HEK293 (cell line): ENCODE results near the gene B3GALT5.

ENCODE experiments used
- CTCF ChIA-PET: fragments of 350-600 bp; formaldehyde crosslinking; extraction: SDS; loops from one replicate; lab custom pipeline; 2021; ENCODE audit warnings: antibody characterized with exemption; lab: Yijun Ruan, JAX
- POLR2A ChIA-PET: fragments of 300-600 bp; formaldehyde crosslinking; extraction: SDS; loops from one replicate; lab custom pipeline; 2020; ENCODE audit warnings: antibody characterized with exemption, inconsistent platforms; lab: Yijun Ruan, JAX
- H3K27ac ChIP-seq: fragments of 200-500 bp; sonication (Bioruptor generic); 2 replicates; pipeline ENCODE4 v1.5.1; 2014; ENCODE audit warnings: low read depth, low read length, control low read depth, inconsistent platforms; ENCODE audit errors: extremely low read depth
- H3K36me3 ChIP-seq, 2 experiments: fragments of 200-500 bp in 1 of 2; sonication (Bioruptor generic) in 1 of 2; 1 replicate in 1 of 2; 2 replicates in 1 of 2; pipeline ENCODE4 v1.5.1; 2014 to 2017; ENCODE audit warnings: inconsistent platforms in 2 of 2, low read length in 2 of 2; ENCODE audit not compliant: control insufficient read depth in 2 of 2, insufficient read depth in 1 of 2
- H3K4me1 ChIP-seq: fragments of 200-500 bp; sonication (Bioruptor generic); 2 replicates; pipeline ENCODE4 v1.5.1; 2014; ENCODE audit warnings: mild to moderate bottlenecking, low read length, inconsistent platforms; ENCODE audit not compliant: control insufficient read depth, insufficient read depth
- H3K4me3 ChIP-seq: 2 replicates; pipeline ENCODE4 v1.5.1; 2011; ENCODE audit warnings: low read depth, mild to moderate bottlenecking, control low read depth, low read length, moderate library complexity
- H3K9me3 ChIP-seq: fragments of 200-500 bp; sonication (Bioruptor generic); 2 replicates; pipeline ENCODE4 v1.5.1; 2014; ENCODE audit warnings: low read depth, low read length, inconsistent platforms; ENCODE audit not compliant: control insufficient read depth, insufficient read depth
- EGR2 ChIP-seq: fragments of 450-650 bp; formaldehyde crosslinking; IDR thresholded peaks from 2 replicates; pipeline ENCODE4 v1.5.1; 2016; ENCODE audit warnings: low read depth, missing biosample characterization, missing genetic modification characterization
- FEZF1 ChIP-seq: fragments of 450-650 bp; formaldehyde crosslinking; IDR thresholded peaks from 2 replicates; pipeline ENCODE4 v1.5.1; 2016; ENCODE audit warnings: missing biosample characterization, missing genetic modification characterization
- HOXD13 ChIP-seq: sonication (generic); formaldehyde crosslinking; IDR thresholded peaks from 2 replicates; pipeline ENCODE4 v1.8.0; 2022; ENCODE audit warnings: missing genetic modification reagents, borderline replicate concordance
- PATZ1 ChIP-seq: fragments of 450-650 bp; formaldehyde crosslinking; IDR thresholded peaks from 2 replicates; pipeline ENCODE4 v1.5.1; 2016; ENCODE audit warnings: missing biosample characterization, missing genetic modification characterization
- ZBTB20 ChIP-seq: fragments of 450-650 bp; formaldehyde crosslinking; IDR thresholded peaks from 2 replicates; pipeline ENCODE4 v1.5.1; 2016; ENCODE audit warnings: missing biosample characterization, missing genetic modification characterization
- ZFHX2 ChIP-seq: fragments of 450-650 bp; formaldehyde crosslinking; conservative IDR thresholded peaks from 2 replicates; pipeline ENCODE4 v1.5.1; 2016; ENCODE audit warnings: missing biosample characterization, missing genetic modification characterization
- ZFP37 ChIP-seq: fragments of 450-650 bp; formaldehyde crosslinking; IDR thresholded peaks from 2 replicates; pipeline ENCODE4 v1.5.1; 2016; ENCODE audit warnings: missing biosample characterization, missing genetic modification characterization
- ZNF214 ChIP-seq: fragments of 450-650 bp; formaldehyde crosslinking; IDR thresholded peaks from 2 replicates; pipeline ENCODE4 v1.5.1; 2017; ENCODE audit warnings: missing biosample characterization, mild to moderate bottlenecking, missing genetic modification characterization, borderline replicate concordance
- ZNF302 ChIP-seq: fragments of 450-650 bp; formaldehyde crosslinking; IDR thresholded peaks from 2 replicates; pipeline ENCODE4 v1.5.1; 2016; ENCODE audit warnings: missing biosample characterization, missing genetic modification characterization, low read depth
- ZNF324 ChIP-seq: fragments of 450-650 bp; formaldehyde crosslinking; IDR thresholded peaks from 2 replicates; pipeline ENCODE4 v1.5.1; 2016; ENCODE audit warnings: missing biosample characterization, missing genetic modification characterization
- ZNF416 ChIP-seq: fragments of 450-650 bp; formaldehyde crosslinking; IDR thresholded peaks from 2 replicates; pipeline ENCODE4 v1.5.1; 2016; ENCODE audit warnings: missing biosample characterization, missing genetic modification characterization
- ZNF664 ChIP-seq: fragments of 450-650 bp; formaldehyde crosslinking; IDR thresholded peaks from 2 replicates; pipeline ENCODE4 v1.5.1; 2016; ENCODE audit warnings: missing biosample characterization, missing genetic modification characterization
- ZNF677 ChIP-seq: fragments of 450-650 bp; IDR thresholded peaks from 2 replicates; pipeline ENCODE4 v1.5.0; 2018; ENCODE audit warnings: missing biosample characterization, mild to moderate bottlenecking, missing genetic modification characterization, moderate library complexity
- ZNF785 ChIP-seq: fragments of 450-650 bp; formaldehyde crosslinking; IDR thresholded peaks from 2 replicates; pipeline ENCODE4 v1.5.1; 2016; ENCODE audit warnings: missing biosample characterization, missing genetic modification characterization
- ZSCAN16 ChIP-seq: fragments of 450-650 bp; formaldehyde crosslinking; IDR thresholded peaks from 2 replicates; pipeline ENCODE4 v1.5.1; 2016; ENCODE audit warnings: missing biosample characterization, missing genetic modification characterization
- TF ChIP-seq, protein P1 (sequence below): fragments of 450-650 bp; formaldehyde crosslinking; IDR thresholded peaks from 2 replicates; pipeline ENCODE4 v1.5.1; 2016; ENCODE audit warnings: missing biosample characterization, missing genetic modification characterization, low read depth
- TF ChIP-seq, protein P2 (sequence below): fragments of 450-650 bp; formaldehyde crosslinking; IDR thresholded peaks from 2 replicates; pipeline ENCODE4 v1.5.1; 2016; ENCODE audit warnings: missing biosample characterization, missing genetic modification characterization
- TF ChIP-seq, protein P3 (sequence below): fragments of 450-650 bp; formaldehyde crosslinking; IDR thresholded peaks from 2 replicates; pipeline ENCODE4 v1.5.1; 2016; ENCODE audit warnings: missing biosample characterization, missing genetic modification characterization, borderline replicate concordance
- TF ChIP-seq, protein P4 (sequence below): fragments of 450-650 bp; formaldehyde crosslinking; IDR thresholded peaks from 2 replicates; pipeline ENCODE4 v1.5.1; 2016; ENCODE audit warnings: missing biosample characterization, missing genetic modification characterization
- TF ChIP-seq, protein P5 (sequence below): fragments of 450-650 bp; formaldehyde crosslinking; IDR thresholded peaks from 2 replicates; pipeline ENCODE4 v1.5.1; 2016; ENCODE audit warnings: missing biosample characterization, missing genetic modification characterization

The B3GALT5 gene

DNA sequence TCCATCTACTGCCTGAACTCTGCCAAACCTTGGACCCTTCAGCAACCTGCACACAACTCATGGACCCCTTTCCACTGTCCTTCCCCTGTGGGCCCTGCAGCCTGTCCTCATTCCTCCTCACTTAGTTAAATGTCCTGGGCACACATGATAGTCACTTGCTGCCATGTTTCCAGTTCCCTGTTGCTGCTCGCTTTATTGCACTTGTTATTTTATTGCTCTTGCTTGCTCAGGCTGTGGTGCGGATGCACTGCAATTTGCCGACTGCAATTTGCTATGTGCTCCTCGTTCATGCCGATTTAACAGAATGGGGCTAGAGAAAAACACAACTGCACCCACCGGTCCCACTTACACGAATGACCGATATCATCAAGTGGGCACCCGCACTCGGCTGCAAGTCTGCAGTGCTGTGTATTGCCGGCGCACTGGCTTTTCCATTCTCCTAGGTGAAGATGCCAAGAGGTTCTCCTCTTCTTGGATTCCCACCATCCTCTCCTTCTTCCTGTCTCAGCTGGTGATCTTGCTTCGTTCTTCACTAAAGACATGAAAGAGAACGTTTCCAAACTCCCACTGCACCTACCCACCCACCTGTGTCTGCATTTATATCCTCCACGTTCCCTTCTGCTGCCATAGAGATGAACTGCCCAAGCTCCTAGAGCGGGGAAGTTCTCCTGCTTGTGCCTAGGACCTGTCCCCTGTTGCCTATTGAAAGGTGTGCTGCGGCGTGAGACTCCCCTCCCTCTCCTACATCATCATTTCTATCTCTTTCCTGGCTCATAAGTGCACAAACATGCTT lies 45.4 kb upstream of the B3GALT5 start:
- ChIA-PET CTCF (no interaction called here), POLR2A (no interaction called here)
- Histone ChIP-seq H3K9me3 (no peaks in the 10 kb centered on the region), H3K4me1 (no peaks in the 10 kb centered on the region), H3K27ac (no peak overlapping the region), H3K4me3 (no peak overlapping the region), H3K36me3 (no peaks in the 10 kb centered on the region)
- TF ChIP-seq, protein P1, sequence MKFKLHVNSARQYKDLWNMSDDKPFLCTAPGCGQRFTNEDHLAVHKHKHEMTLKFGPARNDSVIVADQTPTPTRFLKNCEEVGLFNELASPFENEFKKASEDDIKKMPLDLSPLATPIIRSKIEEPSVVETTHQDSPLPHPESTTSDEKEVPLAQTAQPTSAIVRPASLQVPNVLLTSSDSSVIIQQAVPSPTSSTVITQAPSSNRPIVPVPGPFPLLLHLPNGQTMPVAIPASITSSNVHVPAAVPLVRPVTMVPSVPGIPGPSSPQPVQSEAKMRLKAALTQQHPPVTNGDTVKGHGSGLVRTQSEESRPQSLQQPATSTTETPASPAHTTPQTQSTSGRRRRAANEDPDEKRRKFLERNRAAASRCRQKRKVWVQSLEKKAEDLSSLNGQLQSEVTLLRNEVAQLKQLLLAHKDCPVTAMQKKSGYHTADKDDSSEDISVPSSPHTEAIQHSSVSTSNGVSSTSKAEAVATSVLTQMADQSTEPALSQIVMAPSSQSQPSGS (tag by site-specific recombination), result no peak
- TF ChIP-seq ZSCAN16 (tag by site-specific recombination) (no peak), PATZ1 (tag by site-specific recombination) (no peak), ZFP37 (tag by site-specific recombination) (no peak), ZFHX2 (tag by site-specific recombination) (no peak), HOXD13 (no peak), EGR2 (no peak), FEZF1 (tag by site-specific recombination) (no peak), ZNF416 (tag by site-specific recombination) (no peak), ZNF302 (tag by site-specific recombination) (no peak), ZBTB20 (tag by site-specific recombination) (no peak), ZNF785 (tag by site-specific recombination) (no peak), ZNF324 (tag by site-specific recombination) (no peak), ZNF677 (tag by site-specific recombination) (no peak), ZNF214 (tag by site-specific recombination) (no peak), ZNF664 (tag by site-specific recombination) (no peak)
- TF ChIP-seq, protein P2, sequence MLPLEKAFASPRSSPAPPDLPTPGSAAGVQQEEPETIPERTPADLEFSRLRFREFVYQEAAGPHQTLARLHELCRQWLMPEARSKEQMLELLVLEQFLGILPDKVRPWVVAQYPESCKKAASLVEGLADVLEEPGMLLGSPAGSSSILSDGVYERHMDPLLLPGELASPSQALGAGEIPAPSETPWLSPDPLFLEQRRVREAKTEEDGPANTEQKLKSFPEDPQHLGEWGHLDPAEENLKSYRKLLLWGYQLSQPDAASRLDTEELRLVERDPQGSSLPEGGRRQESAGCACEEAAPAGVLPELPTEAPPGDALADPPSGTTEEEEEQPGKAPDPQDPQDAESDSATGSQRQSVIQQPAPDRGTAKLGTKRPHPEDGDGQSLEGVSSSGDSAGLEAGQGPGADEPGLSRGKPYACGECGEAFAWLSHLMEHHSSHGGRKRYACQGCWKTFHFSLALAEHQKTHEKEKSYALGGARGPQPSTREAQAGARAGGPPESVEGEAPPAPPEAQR (tag by site-specific recombination), result no peak
- TF ChIP-seq, protein P3, sequence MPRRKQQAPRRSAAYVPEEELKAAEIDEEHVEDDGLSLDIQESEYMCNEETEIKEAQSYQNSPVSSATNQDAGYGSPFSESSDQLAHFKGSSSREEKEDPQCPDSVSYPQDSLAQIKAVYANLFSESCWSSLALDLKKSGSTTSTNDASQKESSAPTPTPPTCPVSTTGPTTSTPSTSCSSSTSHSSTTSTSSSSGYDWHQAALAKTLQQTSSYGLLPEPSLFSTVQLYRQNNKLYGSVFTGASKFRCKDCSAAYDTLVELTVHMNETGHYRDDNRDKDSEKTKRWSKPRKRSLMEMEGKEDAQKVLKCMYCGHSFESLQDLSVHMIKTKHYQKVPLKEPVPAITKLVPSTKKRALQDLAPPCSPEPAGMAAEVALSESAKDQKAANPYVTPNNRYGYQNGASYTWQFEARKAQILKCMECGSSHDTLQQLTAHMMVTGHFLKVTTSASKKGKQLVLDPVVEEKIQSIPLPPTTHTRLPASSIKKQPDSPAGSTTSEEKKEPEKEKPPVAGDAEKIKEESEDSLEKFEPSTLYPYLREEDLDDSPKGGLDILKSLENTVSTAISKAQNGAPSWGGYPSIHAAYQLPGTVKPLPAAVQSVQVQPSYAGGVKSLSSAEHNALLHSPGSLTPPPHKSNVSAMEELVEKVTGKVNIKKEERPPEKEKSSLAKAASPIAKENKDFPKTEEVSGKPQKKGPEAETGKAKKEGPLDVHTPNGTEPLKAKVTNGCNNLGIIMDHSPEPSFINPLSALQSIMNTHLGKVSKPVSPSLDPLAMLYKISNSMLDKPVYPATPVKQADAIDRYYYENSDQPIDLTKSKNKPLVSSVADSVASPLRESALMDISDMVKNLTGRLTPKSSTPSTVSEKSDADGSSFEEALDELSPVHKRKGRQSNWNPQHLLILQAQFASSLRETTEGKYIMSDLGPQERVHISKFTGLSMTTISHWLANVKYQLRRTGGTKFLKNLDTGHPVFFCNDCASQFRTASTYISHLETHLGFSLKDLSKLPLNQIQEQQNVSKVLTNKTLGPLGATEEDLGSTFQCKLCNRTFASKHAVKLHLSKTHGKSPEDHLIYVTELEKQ (tag by site-specific recombination), result no peak
- TF ChIP-seq, protein P4, sequence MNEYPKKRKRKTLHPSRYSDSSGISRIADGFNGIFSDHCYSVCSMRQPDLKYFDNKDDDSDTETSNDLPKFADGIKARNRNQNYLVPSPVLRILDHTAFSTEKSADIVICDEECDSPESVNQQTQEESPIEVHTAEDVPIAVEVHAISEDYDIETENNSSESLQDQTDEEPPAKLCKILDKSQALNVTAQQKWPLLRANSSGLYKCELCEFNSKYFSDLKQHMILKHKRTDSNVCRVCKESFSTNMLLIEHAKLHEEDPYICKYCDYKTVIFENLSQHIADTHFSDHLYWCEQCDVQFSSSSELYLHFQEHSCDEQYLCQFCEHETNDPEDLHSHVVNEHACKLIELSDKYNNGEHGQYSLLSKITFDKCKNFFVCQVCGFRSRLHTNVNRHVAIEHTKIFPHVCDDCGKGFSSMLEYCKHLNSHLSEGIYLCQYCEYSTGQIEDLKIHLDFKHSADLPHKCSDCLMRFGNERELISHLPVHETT (tag by site-specific recombination), result no peak
- TF ChIP-seq, protein P5, sequence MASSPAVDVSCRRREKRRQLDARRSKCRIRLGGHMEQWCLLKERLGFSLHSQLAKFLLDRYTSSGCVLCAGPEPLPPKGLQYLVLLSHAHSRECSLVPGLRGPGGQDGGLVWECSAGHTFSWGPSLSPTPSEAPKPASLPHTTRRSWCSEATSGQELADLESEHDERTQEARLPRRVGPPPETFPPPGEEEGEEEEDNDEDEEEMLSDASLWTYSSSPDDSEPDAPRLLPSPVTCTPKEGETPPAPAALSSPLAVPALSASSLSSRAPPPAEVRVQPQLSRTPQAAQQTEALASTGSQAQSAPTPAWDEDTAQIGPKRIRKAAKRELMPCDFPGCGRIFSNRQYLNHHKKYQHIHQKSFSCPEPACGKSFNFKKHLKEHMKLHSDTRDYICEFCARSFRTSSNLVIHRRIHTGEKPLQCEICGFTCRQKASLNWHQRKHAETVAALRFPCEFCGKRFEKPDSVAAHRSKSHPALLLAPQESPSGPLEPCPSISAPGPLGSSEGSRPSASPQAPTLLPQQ (tag by site-specific recombination), result no peak
